Cardiac muscle cell (in vitro differentiated cells and primary cell): Measurements from ENCODE around the gene ZFYVE26. TPM values are rescaled to one million over a fixed set of nuclear protein-coding genes. Genes with fewer than 3 reads are reported as not detected.

Experiments used
- DNase-seq, 2 donors: peaks; one replicate each; pipeline versions ENCODE4 v3.0.0 to v3.0.0-alpha.2; 2010 to 2017; ENCODE audit warnings: low read depth in 1 of 2, low spot score in 1 of 2
- H3K27ac ChIP-seq: fragments of 200-600 bp; sonication (generic); 2 replicates; pipeline ENCODE4 v1.5.1; 2016
- H3K27me3 ChIP-seq: fragments of 200-600 bp; sonication (generic); 2 replicates; pipeline ENCODE4 v1.6.0; 2016; ENCODE audit warnings: control low read depth
- H3K36me3 ChIP-seq: fragments of 200-600 bp; sonication (generic); 2 replicates; pipeline ENCODE4 v1.5.1; 2016; ENCODE audit warnings: control low read depth
- H3K4me1 ChIP-seq: fragments of 200-600 bp; sonication (generic); 2 replicates; pipeline ENCODE4 v1.8.1; 2017; ENCODE audit warnings: low read depth, mild to moderate bottlenecking, mixed run types
- H3K4me3 ChIP-seq: fragments of 200-600 bp; sonication (generic); 2 replicates; pipeline ENCODE4 v1.5.1; 2016; ENCODE audit warnings: mild to moderate bottlenecking
- H3K9me3 ChIP-seq: fragments of 200-600 bp; sonication (generic); 2 replicates; pipeline ENCODE4 v1.5.1; 2017; ENCODE audit warnings: low read depth, mild to moderate bottlenecking, control low read depth
- polyA plus RNA-seq: library from polyadenylated mRNA; unstranded; fragments of >200 nt; fragmentation: Nextera tagmentation; extraction: Ambion mirVana; gene quantifications from 2 replicates; pipeline ENCODE4 v1.2.1, GENCODE V29; 2016
- total RNA-seq: library from RNA; depleted of rRNA; stranded (reverse); fragments of >200 nt; gene quantifications from 2 replicates; pipeline ENCODE4 v1.2.3, GENCODE V29; 2016
- TF ChIP-seq, protein P1 (sequence below): IDR thresholded peaks from 2 replicates; pipeline ENCODE4 v1.5.1; 2012; ENCODE audit warnings: low read depth, mild to moderate bottlenecking, low read length

The ZFYVE26 gene
- total and polyA plus RNA-seq, 2 experiments from 2014 or later: 3.9 to 13.3 TPM

DNA sequence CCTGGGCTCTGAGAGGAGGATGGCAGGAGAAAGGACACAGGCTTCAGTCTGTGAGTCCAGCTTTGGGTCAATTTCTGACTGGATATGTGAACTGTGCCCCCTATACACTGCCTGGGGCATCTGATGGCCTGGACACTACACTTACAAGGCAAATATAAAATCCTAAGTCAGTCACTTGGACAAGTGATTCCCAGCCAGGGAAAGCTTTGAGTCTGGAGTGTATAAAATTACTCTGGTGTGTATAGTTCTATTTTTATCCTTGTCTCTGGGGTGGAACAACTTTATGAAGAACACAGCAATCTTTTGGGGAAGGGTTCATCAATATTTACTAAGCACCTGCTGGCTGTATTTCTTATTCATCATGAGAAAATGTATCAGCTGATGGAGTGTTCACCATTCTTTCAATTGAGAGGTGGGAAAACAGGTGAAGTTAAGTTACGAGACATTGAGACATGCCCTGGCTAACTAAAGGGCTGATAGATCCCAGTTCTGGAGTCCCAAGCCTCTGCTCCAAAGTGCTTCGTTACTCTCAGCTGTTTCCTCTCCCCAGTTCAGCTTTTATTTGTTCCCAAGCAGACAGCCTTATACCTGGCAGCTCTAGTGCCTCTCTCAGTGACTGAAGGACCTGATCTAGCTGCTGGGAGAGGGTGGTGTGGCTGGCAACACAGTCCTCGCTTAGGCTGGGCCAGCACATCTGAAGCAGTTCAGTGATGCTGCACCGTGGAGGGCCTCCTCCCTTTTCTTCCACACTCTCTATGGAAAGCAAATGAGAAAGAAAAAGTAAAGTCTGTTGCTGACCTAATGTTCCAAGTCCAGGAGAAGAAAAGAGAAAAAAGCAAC is 30.9 kb downstream of the ZFYVE26 start:
- H3K27ac ChIP-seq: no peak overlapping the region
- no peaks in the 10 kb centered on the region for H3K9me3 ChIP-seq
- no peak overlapping the region for H3K4me3 ChIP-seq
- H3K36me3 ChIP-seq: peaks cover 80% of the 10 kb centered on the region
- H3K4me1 ChIP-seq: no peaks in the 10 kb centered on the region
- no peaks in the 10 kb centered on the region for H3K27me3 ChIP-seq
- TF ChIP-seq, protein P1, sequence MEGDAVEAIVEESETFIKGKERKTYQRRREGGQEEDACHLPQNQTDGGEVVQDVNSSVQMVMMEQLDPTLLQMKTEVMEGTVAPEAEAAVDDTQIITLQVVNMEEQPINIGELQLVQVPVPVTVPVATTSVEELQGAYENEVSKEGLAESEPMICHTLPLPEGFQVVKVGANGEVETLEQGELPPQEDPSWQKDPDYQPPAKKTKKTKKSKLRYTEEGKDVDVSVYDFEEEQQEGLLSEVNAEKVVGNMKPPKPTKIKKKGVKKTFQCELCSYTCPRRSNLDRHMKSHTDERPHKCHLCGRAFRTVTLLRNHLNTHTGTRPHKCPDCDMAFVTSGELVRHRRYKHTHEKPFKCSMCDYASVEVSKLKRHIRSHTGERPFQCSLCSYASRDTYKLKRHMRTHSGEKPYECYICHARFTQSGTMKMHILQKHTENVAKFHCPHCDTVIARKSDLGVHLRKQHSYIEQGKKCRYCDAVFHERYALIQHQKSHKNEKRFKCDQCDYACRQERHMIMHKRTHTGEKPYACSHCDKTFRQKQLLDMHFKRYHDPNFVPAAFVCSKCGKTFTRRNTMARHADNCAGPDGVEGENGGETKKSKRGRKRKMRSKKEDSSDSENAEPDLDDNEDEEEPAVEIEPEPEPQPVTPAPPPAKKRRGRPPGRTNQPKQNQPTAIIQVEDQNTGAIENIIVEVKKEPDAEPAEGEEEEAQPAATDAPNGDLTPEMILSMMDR: no peak
- DNase-seq: no peak

GRCh38 chr14:67784244-67784823 is 32.1 kb downstream of the ZFYVE26 start:
- H3K4me3 ChIP-seq: no peak overlapping the region
- H3K27ac ChIP-seq: no peak overlapping the region
- no peaks in the 10 kb centered on the region for H3K4me1 ChIP-seq
- no peaks in the 10 kb centered on the region for H3K9me3 ChIP-seq
- H3K36me3 ChIP-seq: peaks cover 76% of the 10 kb centered on the region
- TF ChIP-seq, protein P1: no peak
- no peaks in the 10 kb centered on the region for H3K27me3 ChIP-seq
- DNase-seq: no peak

- peaks cover 79% of the 10 kb centered on the region for H3K36me3 ChIP-seq
- H3K27ac ChIP-seq: no peak overlapping the region
- no peaks in the 10 kb centered on the region for H3K9me3 ChIP-seq
- no peaks in the 10 kb centered on the region for H3K27me3 ChIP-seq
- no peaks in the 10 kb centered on the region for H3K4me1 ChIP-seq
- TF ChIP-seq, protein P1: no peak
- no peak for DNase-seq
- H3K4me3 ChIP-seq: no peak overlapping the region
Observed at GRCh38 chr14:67782090-67782489, 34.3 kb downstream of the ZFYVE26 start.

GRCh38 chr14:67778792-67779191 is 37.6 kb downstream of the ZFYVE26 start:
- no peaks in the 10 kb centered on the region for H3K4me1 ChIP-seq
- H3K4me3 ChIP-seq: no peak overlapping the region
- H3K27ac ChIP-seq: no peak overlapping the region
- no peaks in the 10 kb centered on the region for H3K27me3 ChIP-seq
- H3K9me3 ChIP-seq: no peaks in the 10 kb centered on the region
- TF ChIP-seq, protein P1: no peak
- no peak for DNase-seq
- peaks cover 56% of the 10 kb centered on the region for H3K36me3 ChIP-seq

GRCh38 chr14:67776653-67777322 is 39.6 kb downstream of the ZFYVE26 start:
- no peaks in the 10 kb centered on the region for H3K9me3 ChIP-seq
- no peak overlapping the region for H3K27ac ChIP-seq
- TF ChIP-seq, protein P1: no peak
- H3K4me3 ChIP-seq: no peak overlapping the region
- peaks cover 52% of the 10 kb centered on the region for H3K36me3 ChIP-seq
- DNase-seq: no peak
- H3K4me1 ChIP-seq: no peaks in the 10 kb centered on the region
- no peaks in the 10 kb centered on the region for H3K27me3 ChIP-seq
